ENCODE results near the gene LRRC3C. TPM values are rescaled to one million over a fixed set of nuclear protein-coding genes. Genes with fewer than 3 reads are reported as not detected.

The LRRC3C gene
- total RNA-seq, 1 donor from 2014 or later, result not detected

DNA sequence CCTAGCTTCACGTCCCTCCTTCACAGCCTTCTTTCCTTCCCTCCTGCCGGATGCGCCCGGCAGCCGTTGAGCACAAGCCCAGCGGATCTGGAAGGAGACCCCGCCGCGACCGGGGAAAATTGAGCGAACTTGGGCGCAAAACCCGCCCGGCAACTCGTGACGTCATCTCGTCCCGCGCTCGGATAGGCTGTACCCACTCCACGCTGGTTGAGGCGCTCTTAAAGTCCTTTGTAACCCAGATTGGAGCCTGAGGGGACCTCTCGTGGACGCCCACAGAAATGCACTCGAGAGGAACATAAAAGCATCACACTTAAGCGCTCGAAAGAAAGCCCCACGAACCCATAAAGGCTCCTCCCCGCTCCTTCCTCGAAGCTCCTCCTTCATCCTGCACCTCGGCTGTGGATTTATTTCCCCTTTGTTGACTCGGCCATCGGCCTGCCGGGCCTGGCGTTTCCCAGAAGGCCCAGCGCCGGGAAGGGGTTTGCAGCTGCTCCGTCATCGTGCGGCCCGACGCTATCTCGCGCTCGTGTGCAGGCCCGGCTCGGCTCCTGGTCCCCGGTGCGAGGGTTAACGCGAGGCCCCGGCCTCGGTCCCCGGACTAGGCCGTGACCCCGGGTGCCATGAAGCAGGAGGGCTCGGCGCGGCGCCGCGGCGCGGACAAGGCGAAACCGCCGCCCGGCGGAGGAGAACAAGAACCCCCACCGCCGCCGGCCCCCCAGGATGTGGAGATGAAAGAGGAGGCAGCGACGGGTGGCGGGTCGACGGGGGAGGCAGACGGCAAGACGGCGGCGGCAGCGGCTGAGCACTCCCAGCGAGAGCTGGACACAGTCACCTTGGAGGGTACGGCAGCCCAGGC lies 53.0 kb downstream of the LRRC3C start, which contains the start of gene PSMD3:
Gene PSMD3, plus strand, starts transcription at position 457 of the 856 bp plus-strand sequence. Its CDS starts 164 bp downstream, at position 621.
- Histone ChIP-seq H3K4me3 (ENCODE audit: low read depth, low read length) (peak within 1 kb of the TSS; percentile 94), H3K27me3 (ENCODE audit: control insufficient read depth, insufficient read depth, low read length) (no peaks in the 10 kb centered on the region), H3K36me3 (ENCODE audit: control insufficient read depth, insufficient read depth, low read length) (no peaks in the 10 kb centered on the region)
- TF ChIP-seq, protein P1, sequence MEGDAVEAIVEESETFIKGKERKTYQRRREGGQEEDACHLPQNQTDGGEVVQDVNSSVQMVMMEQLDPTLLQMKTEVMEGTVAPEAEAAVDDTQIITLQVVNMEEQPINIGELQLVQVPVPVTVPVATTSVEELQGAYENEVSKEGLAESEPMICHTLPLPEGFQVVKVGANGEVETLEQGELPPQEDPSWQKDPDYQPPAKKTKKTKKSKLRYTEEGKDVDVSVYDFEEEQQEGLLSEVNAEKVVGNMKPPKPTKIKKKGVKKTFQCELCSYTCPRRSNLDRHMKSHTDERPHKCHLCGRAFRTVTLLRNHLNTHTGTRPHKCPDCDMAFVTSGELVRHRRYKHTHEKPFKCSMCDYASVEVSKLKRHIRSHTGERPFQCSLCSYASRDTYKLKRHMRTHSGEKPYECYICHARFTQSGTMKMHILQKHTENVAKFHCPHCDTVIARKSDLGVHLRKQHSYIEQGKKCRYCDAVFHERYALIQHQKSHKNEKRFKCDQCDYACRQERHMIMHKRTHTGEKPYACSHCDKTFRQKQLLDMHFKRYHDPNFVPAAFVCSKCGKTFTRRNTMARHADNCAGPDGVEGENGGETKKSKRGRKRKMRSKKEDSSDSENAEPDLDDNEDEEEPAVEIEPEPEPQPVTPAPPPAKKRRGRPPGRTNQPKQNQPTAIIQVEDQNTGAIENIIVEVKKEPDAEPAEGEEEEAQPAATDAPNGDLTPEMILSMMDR (IDR thresholded peaks at IDR 0.05; ENCODE audit: insufficient read depth, low read length, poor library complexity, severe bottlenecking), result peak; percentile 70
- DNase-seq (ENCODE audit: low read depth), result peak; percentile 98

DNA sequence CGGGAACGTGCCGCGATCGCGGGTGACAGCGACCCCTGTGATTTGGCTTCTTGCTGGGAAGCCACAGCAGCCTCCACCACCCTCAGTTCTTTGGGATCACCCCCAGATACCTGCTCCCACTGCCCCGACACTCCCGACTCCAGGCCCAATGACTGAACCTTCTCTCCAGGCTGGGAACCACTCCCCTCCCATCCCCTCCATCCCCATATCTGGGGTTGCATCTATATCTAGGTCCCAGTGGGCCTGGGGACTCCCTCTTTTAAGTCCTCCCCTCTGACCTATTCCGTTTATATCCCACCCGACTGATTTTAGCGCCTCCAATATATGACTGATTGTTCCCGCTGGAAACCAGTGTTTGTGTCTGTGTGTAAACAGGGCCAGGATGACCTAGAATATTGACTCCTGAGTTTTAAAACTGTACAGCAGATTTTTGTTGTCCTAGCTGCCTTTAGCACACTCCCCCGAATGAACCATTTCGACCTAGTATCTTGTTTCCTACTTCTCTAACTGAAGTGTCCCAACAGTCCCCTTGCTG lies 53.7 kb downstream of the LRRC3C start:
- Histone ChIP-seq H3K27me3 (ENCODE audit: control insufficient read depth, insufficient read depth, low read length) (no peaks in the 10 kb centered on the region), H3K36me3 (ENCODE audit: control insufficient read depth, insufficient read depth, low read length) (no peaks in the 10 kb centered on the region), H3K4me3 (ENCODE audit: low read depth, low read length) (peak overlapping the region; percentile 94)
- no peak for DNase-seq (ENCODE audit: low read depth)
- TF ChIP-seq, protein P1 (IDR thresholded peaks at IDR 0.05; ENCODE audit: insufficient read depth, low read length, poor library complexity, severe bottlenecking), result no peak

DNA sequence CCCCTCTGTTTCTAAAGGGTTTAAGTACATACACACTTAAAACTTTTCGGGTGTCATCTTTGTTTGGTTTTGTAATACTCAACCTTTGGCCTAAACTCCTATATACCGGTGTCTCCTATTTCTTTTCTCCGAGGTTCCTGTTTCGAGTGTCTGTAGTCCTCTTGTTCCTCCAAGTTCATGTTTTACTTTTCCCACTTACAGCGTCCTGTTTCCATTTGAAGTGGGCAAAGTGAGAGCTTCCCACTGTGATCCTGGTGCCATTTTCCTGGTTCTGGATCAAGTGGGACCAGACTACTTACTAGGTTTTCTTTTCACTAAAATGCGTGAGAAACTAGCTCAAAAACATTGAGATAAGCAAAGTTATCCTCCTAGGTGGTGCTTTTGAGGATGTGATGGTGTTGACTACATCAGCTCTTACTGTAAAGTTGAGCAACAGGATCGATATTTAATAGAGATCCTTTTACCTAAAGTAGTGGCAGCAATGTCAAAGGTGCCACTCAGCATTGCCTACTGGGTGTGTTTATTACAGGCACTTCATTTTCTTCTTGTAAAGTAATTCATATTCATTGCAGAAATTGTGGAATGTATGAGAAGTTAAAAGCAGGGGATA lies 54.3 kb downstream of the LRRC3C start:
- Histone ChIP-seq H3K4me3 (ENCODE audit: low read depth, low read length) (peak overlapping the region; percentile 94), H3K27me3 (ENCODE audit: control insufficient read depth, insufficient read depth, low read length) (no peaks in the 10 kb centered on the region), H3K36me3 (ENCODE audit: control insufficient read depth, insufficient read depth, low read length) (no peaks in the 10 kb centered on the region)
- DNase-seq (ENCODE audit: low read depth), result no peak
- TF ChIP-seq, protein P1 (IDR thresholded peaks at IDR 0.05; ENCODE audit: insufficient read depth, low read length, poor library complexity, severe bottlenecking), result no peak

DNA sequence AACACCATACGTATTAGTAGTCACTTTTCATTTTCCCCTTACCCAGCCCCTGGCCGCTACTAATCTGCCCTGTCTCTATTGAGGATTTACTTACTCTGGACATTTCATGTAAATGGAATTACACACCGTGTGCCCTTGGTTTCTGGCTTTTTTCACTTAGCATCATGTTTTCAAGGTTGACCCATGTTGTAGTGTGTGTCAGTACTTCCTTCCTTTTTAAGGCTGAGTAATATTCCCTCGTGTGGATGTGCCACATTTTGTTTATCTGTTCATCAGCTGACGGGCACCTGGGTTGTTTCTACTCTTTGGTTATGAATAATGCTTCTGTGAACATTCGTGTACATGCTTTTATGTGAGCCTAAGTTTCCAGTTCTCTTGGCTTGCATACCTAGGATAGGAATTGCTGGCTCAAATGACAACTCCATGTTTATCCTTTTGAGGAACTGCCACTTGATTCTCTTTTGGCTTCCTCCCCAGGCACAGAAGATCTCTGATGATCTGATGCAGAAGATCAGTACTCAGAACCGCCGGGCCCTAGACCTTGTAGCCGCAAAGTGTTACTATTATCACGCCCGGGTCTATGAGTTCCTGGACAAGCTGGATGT lies 60.8 kb downstream of the LRRC3C start:
- H3K27me3 ChIP-seq (ENCODE audit: control insufficient read depth, insufficient read depth, low read length), result no peaks in the 10 kb centered on the region
- H3K36me3 ChIP-seq (ENCODE audit: control insufficient read depth, insufficient read depth, low read length), result no peaks in the 10 kb centered on the region
- TF ChIP-seq, protein P1 (IDR thresholded peaks at IDR 0.05; ENCODE audit: insufficient read depth, low read length, poor library complexity, severe bottlenecking), result no peak
- DNase-seq (ENCODE audit: low read depth), result no peak
- no peak overlapping the region for H3K4me3 ChIP-seq (ENCODE audit: low read depth, low read length)

DNA sequence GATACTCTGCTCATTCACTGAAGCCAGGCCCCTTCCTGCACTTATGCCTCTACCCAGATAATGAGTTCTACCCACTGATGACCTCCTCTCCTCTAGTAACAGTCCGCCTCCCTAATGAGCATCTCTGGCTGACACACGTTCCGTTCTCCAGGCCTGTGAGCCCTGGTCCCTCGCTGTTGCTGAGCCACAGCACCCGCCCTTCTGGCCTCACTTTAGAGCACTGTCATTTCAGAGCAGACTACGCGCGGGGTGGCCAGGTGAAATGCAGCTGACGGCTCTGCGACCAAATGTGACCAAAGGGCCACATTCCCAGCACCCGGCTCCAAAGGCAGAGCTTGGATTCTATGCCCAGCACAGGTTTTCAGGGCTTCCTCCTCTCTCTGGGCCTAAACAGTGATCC lies 66.9 kb downstream of the LRRC3C start:
- H3K27me3 ChIP-seq (ENCODE audit: control insufficient read depth, insufficient read depth, low read length), result no peaks in the 10 kb centered on the region
- H3K4me3 ChIP-seq (ENCODE audit: low read depth, low read length), result no peak overlapping the region
- TF ChIP-seq, protein P1 (IDR thresholded peaks at IDR 0.05; ENCODE audit: insufficient read depth, low read length, poor library complexity, severe bottlenecking), result no peak
- DNase-seq (ENCODE audit: low read depth), result no peak
- H3K36me3 ChIP-seq (ENCODE audit: control insufficient read depth, insufficient read depth, low read length), result peaks cover 1% of the 10 kb centered on the region

Other genes starting within 250 kb of the LRRC3C start
- 12.5 and 12.8 TPM in 2 replicates for gene PGAP3, start 239.7 kb upstream of the LRRC3C start, total RNA-seq
- gene ERBB2, start 227.7 kb upstream of the LRRC3C start, total RNA-seq, result 44.1 and 47.2 TPM in 2 replicates
- 83.7 and 97.0 TPM in 2 replicates for gene MIEN1, start 197.2 kb upstream of the LRRC3C start, total RNA-seq
- 20.5 and 21.2 TPM in 2 replicates for gene GRB7, start 189.8 kb upstream of the LRRC3C start, total RNA-seq
- gene IKZF3, start 63.4 kb upstream of the LRRC3C start, total RNA-seq, result 0.17 and 0.89 TPM in 2 replicates
- gene ZPBP2, start 59.5 kb upstream of the LRRC3C start, total RNA-seq, result not detected in 2 replicates
- 3.8 TPM in 2 replicates for gene GSDMB, start 9.1 kb upstream of the LRRC3C start, total RNA-seq
- 37.9 and 38.5 TPM in 2 replicates for gene ORMDL3, start 131 bp upstream of the LRRC3C start, total RNA-seq
- not detected in 2 replicates for gene GSDMA, start 35.3 kb downstream of the LRRC3C start, total RNA-seq
- 102 and 104 TPM in 2 replicates for gene PSMD3, start 53.1 kb downstream of the LRRC3C start, total RNA-seq
- gene CSF3, start 87.7 kb downstream of the LRRC3C start, total RNA-seq, result not detected in 2 replicates
- 82.8 and 83.6 TPM in 2 replicates for gene MED24, start 126.7 kb downstream of the LRRC3C start, total RNA-seq
- 5.3 and 7.1 TPM in 2 replicates for gene THRA, start 135.2 kb downstream of the LRRC3C start, total RNA-seq
- 3.6 and 3.7 TPM in 2 replicates for gene NR1D1, start 172.9 kb downstream of the LRRC3C start, total RNA-seq
- gene MSL1, start 194.2 kb downstream of the LRRC3C start, total RNA-seq, result 40.6 and 47.4 TPM in 2 replicates
- gene CASC3, start 212.8 kb downstream of the LRRC3C start, total RNA-seq, result 38.6 and 42.9 TPM in 2 replicates
- 2.3 and 3.4 TPM in 2 replicates for gene RAPGEFL1, start 249.7 kb downstream of the LRRC3C start, total RNA-seq